Measurements from ENCODE around the gene CREB3L2. TPM values are rescaled to one million over a fixed set of nuclear protein-coding genes. Genes with fewer than 3 reads are reported as not detected.

Gene CREB3L2
- total and polyA plus RNA-seq, 2 donors (not counting 1 experiment from before 2014, with no cell fraction given), result 13.8 to 25.1 TPM

GRCh38 chr7:137886281-137886680 is 115.6 kb downstream of the CREB3L2 start:
- WGBS (ENCODE audit: insufficient coverage), result 100% methylated on average over 3 of the region's 3 CpGs
- Histone ChIP-seq H3K4me2 (replicated peaks; ENCODE audit: low read depth, low read length, poor library complexity, severe bottlenecking) (no peak overlapping the region), H3K9ac (ENCODE audit: low read length) (no peak overlapping the region), H3K4me1 (ENCODE audit: control insufficient read depth in 2 of 2, insufficient read depth in 2 of 2, low read length in 2 of 2) (no peaks in the 10 kb centered on the region), H3K27me3 (replicated peaks in 1 of 4; ENCODE audit: control extremely low read depth in 1 of 4, control insufficient read depth in 3 of 4, insufficient read depth in 4 of 4, low read length in 3 of 4) (no peaks in the 10 kb centered on the region), H3K4me3 (ENCODE audit: control extremely low read depth in 1 of 5, extremely low read depth in 1 of 5, insufficient read depth in 1 of 5, low read depth in 2 of 5, low read length in 4 of 5) (no peak overlapping the region), H3K27ac (ENCODE audit: low read length in 2 of 2) (no peak overlapping the region), H3K36me3 (replicated peaks in 1 of 2; ENCODE audit: control extremely low read depth in 1 of 2, control insufficient read depth in 1 of 2, extremely low read depth in 1 of 2, insufficient read depth in 2 of 2, low read length in 1 of 2) (peaks cover 2 to 53% of the 10 kb centered on the region in 2 experiments), H3K79me2 (ENCODE audit: control insufficient read depth, insufficient read depth, low read length) (no peaks in the 10 kb centered on the region), H2AFZ (ENCODE audit: insufficient read depth, low read depth, low read length, poor library complexity, severe bottlenecking) (no peak overlapping the region), H4K20me1 (ENCODE audit: control insufficient read depth, insufficient read depth, low read length, poor library complexity, severe bottlenecking) (peaks cover 5% of the 10 kb centered on the region), H3K9me3 (ENCODE audit: control extremely low read depth in 1 of 3, control insufficient read depth in 2 of 3, insufficient read depth in 1 of 3, low read length in 2 of 3) (peaks cover 0 to 7% (median 0%) of the 10 kb centered on the region in 3 donors)
- intact Hi-C loops (cut with micrococcal nuclease), result no loop called here
- no peak overlapping the region for H3K4me3 Mint-ChIP-seq
- POLR2A ChIA-PET, result no interaction called here
- DNase-seq (no peak), ATAC-seq (ENCODE audit: low read depth) (no peak)
- CTCF ChIA-PET, result no interaction called here
- H3K27ac Mint-ChIP-seq, result no peak overlapping the region
- no peaks in the 10 kb centered on the region for H3K27me3 Mint-ChIP-seq
- H3K4me1 Mint-ChIP-seq, result no peaks in the 10 kb centered on the region
- TF ChIP-seq CTCF (IDR thresholded peaks at IDR 0.05), result no peak
- no peak for TF ChIP-seq EZH2 (IDR thresholded peaks at IDR 0.05; ENCODE audit: borderline replicate concordance, insufficient read depth, low read depth, low read length, poor library complexity, severe bottlenecking)
- H3K9me3 Mint-ChIP-seq (ENCODE audit: insufficient read depth), result no peaks in the 10 kb centered on the region

GRCh38 chr7:137885678-137886077 is 116.2 kb downstream of the CREB3L2 start:
- H3K4me3 ChIP-seq (ENCODE audit: control extremely low read depth in 1 of 5, extremely low read depth in 1 of 5, insufficient read depth in 1 of 5, low read depth in 2 of 5, low read length in 4 of 5), result no peak overlapping the region
- H4K20me1 ChIP-seq (ENCODE audit: control insufficient read depth, insufficient read depth, low read length, poor library complexity, severe bottlenecking), result peaks cover 5% of the 10 kb centered on the region
- ATAC-seq (ENCODE audit: low read depth), result no peak
- POLR2A ChIA-PET, result no interaction called here
- H3K4me1 Mint-ChIP-seq, result no peaks in the 10 kb centered on the region
- H3K9me3 Mint-ChIP-seq (ENCODE audit: insufficient read depth), result no peaks in the 10 kb centered on the region
- no peak for TF ChIP-seq EZH2 (IDR thresholded peaks at IDR 0.05; ENCODE audit: borderline replicate concordance, insufficient read depth, low read depth, low read length, poor library complexity, severe bottlenecking)
- no peak for TF ChIP-seq CTCF (IDR thresholded peaks at IDR 0.05)
- H3K27ac Mint-ChIP-seq, result no peak overlapping the region
- no peak overlapping the region for H3K27ac ChIP-seq (ENCODE audit: low read length in 2 of 2)
- H3K9me3 ChIP-seq (ENCODE audit: control extremely low read depth in 1 of 3, control insufficient read depth in 2 of 3, insufficient read depth in 1 of 3, low read length in 2 of 3), result peaks cover 0 to 7% (median 0%) of the 10 kb centered on the region in 3 donors
- WGBS (ENCODE audit: insufficient coverage), result 100% methylated on average over 3 of the region's 5 CpGs
- no peak for DNase-seq
- no peaks in the 10 kb centered on the region for H3K27me3 Mint-ChIP-seq
- H3K4me3 Mint-ChIP-seq, result no peak overlapping the region
- intact Hi-C loops (cut with micrococcal nuclease), result no loop called here
- no peak overlapping the region for H2AFZ ChIP-seq (ENCODE audit: insufficient read depth, low read depth, low read length, poor library complexity, severe bottlenecking)
- H3K79me2 ChIP-seq (ENCODE audit: control insufficient read depth, insufficient read depth, low read length), result no peaks in the 10 kb centered on the region
- H3K27me3 ChIP-seq (replicated peaks in 1 of 4; ENCODE audit: control extremely low read depth in 1 of 4, control insufficient read depth in 3 of 4, insufficient read depth in 4 of 4, low read length in 3 of 4), result no peaks in the 10 kb centered on the region
- H3K36me3 ChIP-seq (replicated peaks in 1 of 2; ENCODE audit: control extremely low read depth in 1 of 2, control insufficient read depth in 1 of 2, extremely low read depth in 1 of 2, insufficient read depth in 2 of 2, low read length in 1 of 2), result peaks cover 2 to 56% of the 10 kb centered on the region in 2 experiments
- CTCF ChIA-PET, result no interaction called here
- no peak overlapping the region for H3K4me2 ChIP-seq (replicated peaks; ENCODE audit: low read depth, low read length, poor library complexity, severe bottlenecking)
- no peak overlapping the region for H3K9ac ChIP-seq (ENCODE audit: low read length)
- no peaks in the 10 kb centered on the region for H3K4me1 ChIP-seq (ENCODE audit: control insufficient read depth in 2 of 2, insufficient read depth in 2 of 2, low read length in 2 of 2)

Measured in B cell (primary cell).